GM21737 (cell line): ENCODE results near the gene CLN6.
A peak's percentile ranks its signal among the peaks of the same experiment; 100 is the strongest.
"Not testable (repeated sequence)": the region's sequence is repeated elsewhere in the genome, so short reads cannot be mapped to it uniquely, and the experiment has no call there.

Experiments used
- ATAC-seq: cut with Tn5 transposase; IDR thresholded peaks from one replicate; pipeline ENCODE4 v1.9.1; 2021; ENCODE audit warnings: mild to moderate bottlenecking, moderate library complexity; ENCODE audit not compliant: unreplicated experiment

CLN6 gene

DNA sequence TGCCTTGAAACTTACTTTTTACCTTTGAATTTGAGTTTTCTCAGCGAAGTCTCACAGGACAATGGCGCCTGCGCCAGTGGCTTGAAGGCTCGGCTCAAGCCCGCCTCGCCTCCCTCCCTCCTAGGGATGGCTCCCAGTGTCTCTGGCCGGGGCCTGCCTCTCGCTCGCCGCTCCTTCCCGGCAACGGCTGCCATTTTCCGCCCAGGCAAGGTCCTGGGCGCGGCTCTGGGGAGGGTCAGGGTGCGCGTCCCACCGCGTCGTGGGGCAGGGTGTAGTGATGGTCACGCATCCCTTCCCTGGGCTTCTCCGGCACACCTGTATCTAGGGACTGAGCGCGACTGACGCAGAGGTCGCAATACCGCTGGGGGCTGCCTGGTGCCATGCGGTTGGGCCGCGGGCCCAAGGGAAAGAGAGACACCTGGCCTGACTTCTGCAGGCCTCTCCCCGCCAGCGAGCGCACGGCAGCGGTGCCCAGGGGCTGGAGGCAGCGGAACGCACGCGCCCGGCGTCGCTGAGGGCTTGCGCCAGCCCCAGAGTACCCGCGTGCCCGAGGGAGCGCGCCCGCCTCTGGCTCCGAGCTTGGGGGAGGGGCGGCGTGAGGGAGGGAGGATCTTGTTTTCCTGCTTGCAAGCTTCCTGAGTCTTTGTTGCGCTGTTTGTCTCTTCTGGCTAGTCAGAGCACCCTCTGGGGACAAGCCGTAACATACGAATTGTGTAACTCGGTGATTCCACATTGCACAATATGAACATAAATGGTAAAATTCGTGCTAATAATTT lies 27.3 kb upstream of the CLN6 start:
- ATAC-seq = no peak

DNA sequence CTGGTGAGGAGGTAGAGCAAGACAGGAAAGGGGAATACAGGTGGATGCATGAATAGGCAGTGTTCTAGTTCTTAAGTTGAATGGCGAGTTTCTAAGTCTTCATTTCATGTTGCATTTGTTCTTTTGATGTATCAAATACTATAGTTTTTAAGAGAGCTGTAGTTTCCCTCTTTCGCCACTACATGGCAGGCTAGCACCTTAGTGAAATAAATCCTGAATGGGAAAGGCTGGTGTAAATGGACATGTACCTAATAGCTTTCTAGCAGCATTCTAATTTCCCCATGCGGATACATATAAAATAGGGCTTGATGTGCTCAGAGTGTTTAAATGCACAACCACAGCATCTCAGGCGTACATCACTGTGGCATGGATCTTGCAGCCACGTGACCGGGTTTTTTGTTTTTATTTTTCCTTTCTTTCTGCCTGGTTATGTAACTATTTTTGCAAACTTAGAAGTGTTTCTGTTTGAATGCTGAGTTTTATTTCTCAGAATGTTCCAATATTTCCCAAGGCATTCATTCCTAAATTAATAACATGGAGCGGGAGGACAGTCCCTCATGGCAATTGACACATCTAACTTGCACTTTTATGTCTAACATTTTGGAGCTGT lies 23.5 kb upstream of the CLN6 start:
- ATAC-seq = no peak

DNA sequence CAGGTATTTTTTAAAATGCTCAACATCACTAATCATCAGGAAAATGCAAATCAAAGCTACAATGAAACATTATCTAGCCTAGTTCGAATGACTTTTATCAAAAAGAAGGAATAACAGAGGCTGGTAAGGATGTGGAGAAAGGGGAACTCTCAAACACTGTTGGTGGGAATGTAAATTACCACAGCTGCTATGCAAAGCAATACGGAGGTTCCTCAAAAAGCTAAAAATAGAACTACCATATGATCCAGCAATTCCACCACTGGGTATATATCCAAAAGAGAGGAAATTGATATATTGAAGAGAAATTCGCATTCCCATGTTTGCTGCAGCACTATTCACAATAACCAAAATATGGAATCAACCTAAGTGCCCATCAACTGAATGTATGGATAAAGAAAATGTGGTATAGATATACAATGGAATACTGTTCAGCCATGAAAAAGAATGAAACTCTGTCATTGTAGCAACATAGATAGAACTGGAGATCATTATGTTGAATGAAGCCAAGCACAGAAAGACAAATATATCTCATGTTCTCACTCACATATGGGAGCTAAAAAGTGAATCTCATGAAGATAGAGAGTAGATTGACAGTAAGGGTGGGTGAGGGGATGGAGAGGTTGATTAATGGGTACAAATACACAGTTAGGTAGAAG lies 19.7 kb upstream of the CLN6 start:
- no peak for ATAC-seq

DNA sequence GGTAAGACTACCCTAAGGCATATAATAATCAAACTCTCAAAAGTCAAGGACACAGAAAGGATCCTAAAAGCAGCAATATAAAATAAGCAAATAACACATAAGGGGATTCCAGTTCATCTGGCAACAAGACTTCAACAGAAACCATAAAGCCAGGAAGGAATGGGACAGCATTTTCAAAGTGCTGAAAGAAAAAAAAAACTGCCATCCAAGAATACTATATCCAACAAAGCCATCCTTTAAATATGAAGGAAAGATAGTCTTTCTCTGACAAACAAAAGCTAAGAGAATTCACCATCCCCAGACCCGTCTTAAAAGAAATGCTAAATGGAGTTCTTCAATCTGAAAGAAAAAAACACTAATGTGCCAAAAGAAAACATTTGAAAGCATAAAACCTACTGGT lies 14.7 kb upstream of the CLN6 start:
- no peak for ATAC-seq

DNA sequence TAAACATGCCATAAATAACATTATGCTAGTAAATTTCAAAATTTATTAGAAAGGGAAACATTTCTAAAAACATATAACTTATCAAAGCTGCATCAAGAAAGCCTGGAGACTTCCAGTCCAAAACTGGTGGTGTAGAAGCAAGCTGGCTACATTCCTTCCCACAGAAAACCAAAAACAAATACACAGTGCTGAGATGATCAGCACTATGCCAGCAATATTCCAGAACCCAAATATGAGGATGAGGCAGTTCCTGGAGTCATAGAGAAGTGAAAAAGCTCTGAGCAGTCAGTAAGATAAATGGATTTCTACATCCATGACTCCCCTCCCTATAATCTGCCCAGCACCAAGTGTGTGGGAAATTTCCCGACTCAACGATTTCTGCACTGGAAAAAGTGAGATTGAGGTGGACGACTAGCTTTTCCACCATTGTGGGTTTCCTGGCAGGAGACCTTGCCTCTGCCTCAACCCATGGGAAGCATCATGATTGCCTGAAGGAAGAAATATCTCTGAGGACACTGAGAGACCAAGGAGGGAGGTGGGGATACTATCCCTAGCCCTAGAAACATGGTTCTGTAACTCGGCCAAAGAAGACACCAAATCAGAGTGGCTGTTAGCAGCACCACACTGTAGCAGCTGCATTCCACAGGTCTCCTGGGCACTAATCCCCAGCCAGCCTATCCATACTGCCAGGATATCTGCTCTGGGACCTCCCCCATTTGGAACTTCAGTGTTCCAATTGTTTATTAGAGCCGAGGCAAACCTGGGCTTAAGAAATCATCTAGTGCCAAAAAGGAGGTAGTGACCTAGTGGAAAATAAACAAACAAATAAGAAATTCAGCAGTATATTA lies 11.8 kb upstream of the CLN6 start:
- ATAC-seq = no peak

DNA sequence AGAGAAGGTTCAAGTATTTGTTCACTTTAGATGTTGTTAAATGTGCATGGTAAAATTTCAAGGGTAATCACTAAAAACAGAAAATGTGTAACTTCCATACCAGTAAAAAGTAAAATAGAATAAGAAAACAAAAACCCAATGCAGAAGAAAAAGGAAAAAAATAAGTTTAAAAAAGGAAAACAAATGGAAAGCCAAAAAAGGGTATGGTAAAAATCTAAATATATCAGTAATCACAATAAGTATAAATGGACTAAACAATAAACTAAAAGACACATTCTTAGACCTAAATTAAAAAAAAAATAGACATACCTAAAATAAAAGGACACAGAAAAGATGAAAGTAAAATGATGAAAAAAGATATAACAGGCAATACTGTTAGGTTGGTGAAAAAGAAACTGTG lies 9.5 kb upstream of the CLN6 start:
- ATAC-seq = no peak

DNA sequence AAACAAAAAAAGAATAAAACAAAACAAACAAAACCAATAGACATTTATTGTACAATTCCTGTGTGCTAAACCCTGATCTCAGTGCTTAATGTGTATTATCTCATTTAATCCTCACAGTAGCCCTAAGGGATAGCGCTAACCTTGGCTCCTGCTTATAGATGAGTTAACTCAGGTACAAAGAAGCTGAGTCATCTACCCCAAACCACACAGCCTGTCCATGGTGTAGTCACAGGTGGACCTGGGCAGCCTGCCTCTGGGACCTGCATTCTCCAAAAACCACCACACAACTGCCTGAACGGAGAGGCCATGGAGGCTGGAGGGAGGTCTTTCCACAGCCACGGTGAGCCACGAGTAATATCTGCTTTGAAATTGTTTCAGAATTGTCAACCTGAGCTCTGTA lies 5.5 kb upstream of the CLN6 start:
- no peak for ATAC-seq

DNA sequence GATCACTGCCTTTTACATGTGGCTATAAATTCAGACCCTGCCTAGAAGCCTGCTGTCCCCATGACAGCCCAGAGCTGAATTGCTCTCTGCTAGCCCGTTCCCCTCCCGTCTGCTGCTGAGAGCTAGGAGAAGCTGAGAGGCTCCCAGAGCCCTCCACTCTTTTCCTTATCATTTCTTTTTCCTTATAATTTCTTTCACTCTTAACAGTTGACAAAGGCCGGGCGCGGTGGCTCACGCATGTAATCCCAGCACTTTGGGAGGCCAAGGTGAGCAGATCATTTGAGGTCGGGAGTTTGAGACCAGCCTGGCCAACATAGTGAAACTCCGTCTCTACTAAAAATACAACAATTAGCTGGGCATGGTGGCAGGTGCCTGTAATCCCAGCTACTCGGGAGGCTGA lies 5.0 kb upstream of the CLN6 start:
- not testable (repeated sequence) for ATAC-seq

DNA sequence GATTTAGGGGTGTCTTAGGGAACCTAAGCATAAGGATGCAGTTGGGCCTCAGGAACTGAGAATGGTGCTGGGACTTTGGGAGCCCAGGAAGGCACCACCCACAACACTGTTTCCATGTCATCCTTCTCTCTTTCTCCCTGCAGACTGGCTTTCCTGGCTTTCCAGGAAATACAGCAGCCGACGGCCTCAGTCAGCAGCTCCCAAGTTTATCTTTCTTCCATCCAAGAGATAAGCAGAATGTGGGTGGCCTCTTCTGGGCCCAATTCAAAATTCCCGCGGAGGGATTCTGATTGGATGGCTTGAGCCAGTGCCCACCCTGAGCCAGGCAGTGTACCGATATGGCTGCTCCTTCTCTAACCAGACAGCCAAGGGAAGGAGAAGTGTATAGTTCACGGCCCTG lies 4.5 kb upstream of the CLN6 start:
- ATAC-seq = no peak

DNA sequence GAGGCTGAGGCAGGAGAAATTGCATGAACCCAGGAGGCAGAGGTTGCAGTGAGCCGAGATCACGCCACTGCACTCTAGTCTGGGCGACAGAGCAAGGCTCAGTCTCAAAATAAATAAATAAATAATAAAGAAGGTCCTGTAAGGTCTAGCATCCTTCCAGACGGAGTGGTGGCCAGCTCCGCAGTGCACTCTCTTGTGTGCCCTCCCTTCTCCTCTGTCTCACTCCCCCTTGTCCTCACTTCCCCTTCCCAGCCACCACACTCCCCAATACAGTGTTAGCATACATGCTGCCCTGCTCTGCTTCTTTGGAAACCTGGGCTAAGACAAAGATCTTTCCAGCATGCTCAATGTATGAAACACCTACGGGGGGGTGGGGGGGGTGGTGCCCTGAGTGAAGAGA lies 3.4 kb upstream of the CLN6 start:
- ATAC-seq = no peak

DNA sequence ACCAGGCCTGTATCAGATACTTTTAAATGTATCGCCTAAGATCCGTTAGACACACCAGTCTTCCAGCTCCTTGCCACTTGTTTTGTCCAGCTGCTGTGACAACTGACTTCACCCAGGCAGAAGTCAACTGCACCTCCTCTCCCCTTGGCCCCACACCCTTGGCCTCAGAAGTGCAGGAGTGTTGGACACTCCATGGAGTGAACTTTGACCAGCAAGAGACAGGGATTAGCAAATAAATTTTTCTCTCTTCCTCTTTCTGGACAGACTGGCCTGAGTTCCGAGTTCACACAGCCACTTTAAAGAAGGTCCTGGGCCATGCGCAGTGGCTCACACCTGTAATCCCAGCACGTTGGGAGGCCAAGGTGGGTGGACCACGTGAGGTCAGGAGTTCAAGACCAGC lies 2.9 kb upstream of the CLN6 start:
- ATAC-seq = no peak

DNA sequence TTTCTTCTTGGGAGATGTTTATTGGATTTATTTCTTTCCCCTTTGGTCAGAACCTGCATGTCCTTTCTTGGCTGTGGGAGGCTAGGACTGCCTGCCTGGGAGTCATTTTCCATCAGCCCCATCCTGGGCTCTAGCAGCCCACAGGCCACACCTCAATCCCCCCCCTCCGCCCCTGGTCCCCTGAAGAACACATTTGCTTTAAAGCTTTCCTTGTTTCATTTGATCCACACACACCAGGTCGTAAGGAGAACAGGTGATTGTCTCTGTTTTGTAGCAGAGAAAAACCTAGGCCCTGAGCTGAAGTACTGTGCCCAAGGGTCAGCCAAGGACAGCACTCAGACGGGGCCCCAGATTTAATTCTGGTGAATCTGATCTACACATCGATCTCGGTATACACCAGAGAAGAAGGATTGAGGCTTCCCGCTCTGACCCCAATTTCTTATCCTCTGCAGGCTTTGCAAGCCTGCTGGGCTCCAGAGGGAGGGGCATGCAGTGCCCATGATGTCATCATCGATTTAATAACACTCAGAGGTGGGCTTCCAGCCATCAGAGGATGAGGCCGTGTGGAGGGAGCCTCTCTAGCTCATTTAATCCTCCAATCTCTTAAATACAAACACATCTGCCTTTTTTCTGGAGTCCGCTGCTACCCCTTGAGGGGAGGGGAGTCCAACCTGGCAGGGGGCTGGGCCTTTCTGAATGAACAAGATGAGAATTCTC lies 1.7 kb upstream of the CLN6 start:
- no peak for ATAC-seq

DNA sequence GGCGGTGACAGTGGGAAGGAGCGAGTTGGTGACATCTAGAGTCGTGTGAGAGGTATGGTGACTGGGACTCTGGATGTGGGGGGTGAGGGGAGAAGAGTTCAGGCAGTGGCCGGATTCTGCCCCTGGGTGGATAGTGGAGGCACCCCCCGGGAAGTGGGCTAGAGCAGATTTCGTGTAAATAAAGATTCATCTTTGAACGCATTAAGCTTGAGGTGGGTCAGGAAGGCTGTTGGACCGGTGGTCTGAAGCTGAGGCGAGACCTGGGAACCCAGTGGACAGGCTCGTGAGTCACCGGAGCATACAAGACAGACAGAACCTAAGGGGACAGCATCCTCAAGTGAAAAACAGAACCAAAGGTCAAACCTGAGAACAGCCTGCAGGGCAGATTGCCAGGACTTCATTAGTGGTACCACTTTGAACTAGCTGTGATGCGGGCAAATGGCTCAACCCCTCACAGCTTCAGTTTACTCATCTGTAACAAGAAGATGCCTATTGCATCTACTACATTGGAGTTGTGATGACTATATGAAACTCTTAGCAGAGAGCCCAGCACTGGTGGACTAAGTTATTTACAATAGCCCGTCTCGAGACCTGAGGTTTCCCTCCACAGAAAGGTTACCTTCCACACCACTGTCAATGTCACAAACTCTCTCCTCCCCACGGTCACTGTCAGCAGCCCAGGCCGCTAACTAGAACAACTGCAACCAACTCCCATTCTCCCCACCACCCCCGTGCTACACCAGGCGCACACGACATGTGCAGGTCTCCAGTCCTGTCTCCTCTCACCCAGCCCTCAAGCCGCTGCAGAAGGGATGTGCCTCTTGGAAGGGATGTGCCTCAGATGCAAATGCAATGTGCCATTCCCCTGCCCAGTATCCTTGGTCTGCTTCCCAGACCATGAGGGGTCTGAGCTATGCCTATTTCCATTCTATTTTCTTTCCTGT lies 901 bp upstream of the CLN6 start:
- no peak for ATAC-seq

DNA sequence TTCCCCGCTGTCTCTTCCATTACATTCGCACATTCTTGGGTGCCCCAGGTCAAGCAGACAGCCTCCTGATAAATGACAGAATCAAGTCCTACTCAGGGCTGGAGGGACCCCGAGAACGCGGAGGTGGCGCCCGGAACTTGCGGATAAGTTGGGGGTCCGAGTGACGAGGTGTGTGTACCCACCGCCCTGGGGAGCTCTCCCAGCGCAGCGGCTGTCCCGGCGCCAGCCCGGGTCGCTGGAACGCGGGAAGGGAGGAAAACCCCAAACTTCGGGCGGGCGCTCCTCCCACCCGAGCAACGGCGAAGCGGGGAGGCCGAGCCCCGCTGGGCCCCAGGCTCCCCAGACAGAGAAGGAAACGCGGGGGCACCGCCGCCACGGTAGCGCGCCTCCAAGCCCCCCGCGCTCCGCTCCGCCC lies 550 bp downstream of the CLN6 start:
- ATAC-seq = peak; percentile 1

DNA sequence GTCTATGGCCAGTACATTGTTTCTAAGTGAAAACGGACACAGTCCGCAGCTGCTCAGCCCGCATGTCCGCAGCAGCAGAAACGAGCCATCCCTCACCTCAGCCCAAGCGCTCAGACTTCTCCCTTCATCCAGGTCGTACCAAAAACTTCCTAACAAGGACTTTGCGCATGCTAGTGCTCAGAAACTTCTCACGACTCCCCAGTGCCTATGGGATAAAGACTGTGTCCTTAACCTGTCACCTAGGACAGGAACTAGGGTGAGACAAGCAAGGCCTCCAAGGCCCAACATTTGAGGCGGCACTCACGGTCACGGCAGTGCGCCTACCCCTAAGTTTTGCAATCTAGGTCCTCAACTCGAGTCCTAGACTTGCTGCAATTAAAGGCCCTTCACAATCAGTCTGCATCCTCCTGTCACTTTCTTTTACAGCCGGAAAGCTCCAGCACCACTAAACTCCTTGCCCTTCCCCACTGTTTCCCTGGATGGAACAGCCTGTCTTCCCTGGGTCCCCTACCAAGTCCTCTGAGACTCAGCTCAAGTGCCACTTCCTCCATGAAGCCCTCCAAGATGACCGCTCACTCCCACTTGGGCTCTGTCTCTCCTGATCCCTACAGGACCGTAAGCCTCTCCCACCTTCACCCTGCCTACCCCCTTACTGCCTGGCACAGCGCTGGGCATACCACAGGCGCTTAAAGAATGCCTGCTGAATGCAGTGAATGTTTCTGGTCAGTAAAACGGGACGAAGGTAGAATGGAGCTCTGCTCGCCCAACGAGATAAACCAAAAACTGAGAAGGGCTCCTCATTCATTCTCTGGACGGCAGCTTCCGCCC lies 1.2 kb downstream of the CLN6 start:
- ATAC-seq = no peak

DNA sequence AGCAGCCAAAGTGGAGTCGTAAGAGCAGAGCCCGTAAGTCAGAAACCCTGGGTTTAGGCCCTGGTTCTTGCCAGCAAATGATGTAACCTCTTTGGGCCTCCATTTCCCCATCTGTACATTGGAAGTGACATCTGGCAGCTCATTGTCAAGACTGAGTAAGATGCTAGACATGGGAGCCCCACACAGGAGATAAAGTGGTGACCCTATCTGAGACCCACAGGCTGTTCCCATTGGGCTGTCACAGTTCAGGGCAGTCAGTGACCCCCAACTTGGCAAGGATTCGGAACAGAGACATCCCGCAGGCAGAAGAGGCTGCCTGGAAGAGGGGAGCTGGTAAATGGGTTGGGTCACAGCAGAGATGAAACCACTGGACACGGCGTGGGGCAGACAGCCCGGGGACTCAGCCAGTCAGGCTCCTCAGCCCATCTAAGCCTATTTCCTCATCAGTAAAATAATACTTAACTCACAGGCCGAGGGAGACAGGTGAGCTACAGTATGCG lies 1.8 kb downstream of the CLN6 start:
- ATAC-seq = no peak

DNA sequence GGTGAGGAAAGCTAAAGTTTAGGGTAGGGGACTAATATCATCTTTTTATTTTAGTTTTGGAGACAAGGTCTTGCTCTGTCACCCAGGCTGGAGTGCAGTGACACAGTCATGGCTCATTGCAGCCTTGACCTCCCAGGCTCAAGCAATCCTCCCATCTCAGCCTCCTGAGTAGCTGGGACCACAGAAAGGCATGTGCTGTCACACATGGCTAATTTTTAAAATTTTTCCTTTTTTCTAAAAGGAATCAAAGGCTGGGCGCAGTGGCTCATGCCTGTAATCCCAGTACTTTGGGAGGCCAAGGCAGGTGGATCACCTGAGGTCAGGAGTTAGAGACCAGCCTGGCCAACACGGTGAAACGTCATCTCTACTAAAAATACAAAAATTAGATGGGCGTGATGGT lies 4.1 kb downstream of the CLN6 start:
- ATAC-seq = not testable (repeated sequence)

DNA sequence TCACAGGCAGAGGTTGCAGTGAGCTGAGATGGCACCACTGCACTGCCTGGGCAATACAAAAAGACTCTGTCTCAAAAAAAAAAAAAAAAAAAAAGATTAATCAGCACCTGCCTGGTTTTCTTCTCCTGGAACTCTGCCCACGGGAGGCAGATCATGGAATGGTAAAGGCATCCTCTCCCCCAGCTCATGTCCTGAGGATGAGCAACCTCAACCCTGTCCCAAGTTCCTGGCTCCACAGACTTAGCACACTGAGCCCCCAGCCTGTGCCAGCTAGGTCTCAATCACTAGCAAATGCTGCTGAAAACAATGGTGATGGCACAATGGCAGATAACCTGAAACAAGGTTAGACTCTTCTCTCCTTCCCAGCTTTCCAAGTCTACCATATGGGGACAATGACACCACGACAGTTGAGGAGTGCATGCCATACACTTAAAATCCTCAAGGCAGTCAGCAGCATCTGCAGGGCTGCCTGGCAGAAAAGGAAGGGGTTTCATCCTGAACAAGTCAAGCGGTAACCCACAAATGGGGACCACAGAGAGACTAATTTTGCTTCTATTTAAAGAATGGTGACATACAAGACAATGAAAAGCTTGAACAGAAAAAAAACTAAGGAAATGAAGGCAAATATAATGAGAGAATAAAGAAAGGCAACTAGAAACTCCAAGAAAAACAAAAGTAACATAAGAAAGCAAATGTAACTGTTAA lies 4.8 kb downstream of the CLN6 start:
- no peak for ATAC-seq
